Brain microvascular endothelial cell (primary cell): ENCODE data around the gene IFT81.

Experiments
- DNase-seq: peaks from one replicate; pipeline ENCODE4 v3.0.0-alpha.2; 2020
- H3K27ac ChIP-seq: fragments of 250-450 bp; sonication (Bioruptor Pico); 2 replicates; pipeline ENCODE4 v1.5.1; 2020; ENCODE audit warnings: mild to moderate bottlenecking, moderate library complexity
- H3K27me3 ChIP-seq: fragments of 250-450 bp; sonication (Bioruptor Pico); replicated peaks from 2 replicates; pipeline ENCODE4 v1.5.1; 2020; ENCODE audit warnings: mild to moderate bottlenecking
- H3K36me3 ChIP-seq: fragments of 250-450 bp; sonication (Bioruptor Pico); replicated peaks from 2 replicates; pipeline ENCODE4 v1.5.1; 2020; ENCODE audit warnings: mild to moderate bottlenecking
- H3K4me3 ChIP-seq: 2 replicates; pipeline ENCODE4 v1.5.1; 2011; ENCODE audit warnings: low read depth, mild to moderate bottlenecking, control low read depth, low read length, moderate library complexity
- CTCF ChIP-seq: IDR thresholded peaks from 2 replicates; pipeline ENCODE4 v1.5.1; 2011; ENCODE audit warnings: low read depth, mild to moderate bottlenecking, moderate library complexity, low read length, control low read depth, inconsistent platforms; ENCODE audit errors: missing control alignments
- in situ Hi-C: cut with HindIII; loops from 2 replicates; pipeline ENCODE4 v1.10.0; 2017; ENCODE audit warnings: low sequenced_read_pairs, low pct_ligation_motif_present

Gene IFT81

GRCh38 chr12:110135806-110136205 lies 11.6 kb downstream of the IFT81 start:
- Histone ChIP-seq H3K27ac (no peak overlapping the region), H3K27me3 (no peaks in the 10 kb centered on the region), H3K36me3 (peaks cover 46% of the 10 kb centered on the region), H3K4me3 (no peak overlapping the region)
- DNase-seq: no peak
- TF ChIP-seq CTCF: no peak
- in situ Hi-C loops: no loop called here

GRCh38 chr12:110137786-110138185 lies 13.6 kb downstream of the IFT81 start:
- in situ Hi-C loops: no loop called here
- peaks cover 38% of the 10 kb centered on the region for H3K36me3 ChIP-seq
- H3K4me3 ChIP-seq: no peak overlapping the region
- no peaks in the 10 kb centered on the region for H3K27me3 ChIP-seq
- TF ChIP-seq CTCF: no peak
- no peak overlapping the region for H3K27ac ChIP-seq
- no peak for DNase-seq

GRCh38 chr12:110141389-110141788 lies 17.2 kb downstream of the IFT81 start:
- DNase-seq: no peak
- no peaks in the 10 kb centered on the region for H3K27me3 ChIP-seq
- no peak for TF ChIP-seq CTCF
- no peak overlapping the region for H3K4me3 ChIP-seq
- in situ Hi-C loops: no loop called here
- H3K27ac ChIP-seq: no peak overlapping the region
- peaks cover 24% of the 10 kb centered on the region for H3K36me3 ChIP-seq

DNA sequence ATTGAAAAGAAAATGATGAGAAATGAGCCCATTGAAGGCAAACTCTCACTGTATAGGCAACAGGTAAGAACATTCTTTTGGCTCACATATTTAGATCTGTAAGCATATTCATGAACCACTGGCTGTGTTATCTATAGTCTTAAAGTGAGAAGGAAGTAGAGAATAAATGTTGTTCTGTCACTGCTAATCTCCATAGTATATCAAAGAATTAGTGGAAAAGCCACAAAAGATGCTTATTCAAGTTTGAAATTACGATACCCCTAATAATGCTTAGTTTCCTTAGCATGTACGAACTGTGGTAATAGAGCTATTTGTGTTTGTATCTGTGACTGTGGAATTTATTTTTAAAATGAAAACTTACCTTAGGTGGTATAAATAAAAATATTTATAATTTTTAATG lies 22.8 kb downstream of the IFT81 start:
- no peak overlapping the region for H3K27ac ChIP-seq
- in situ Hi-C loops: no loop called here
- H3K4me3 ChIP-seq: no peak overlapping the region
- DNase-seq: no peak
- no peak for TF ChIP-seq CTCF
- H3K27me3 ChIP-seq: no peaks in the 10 kb centered on the region
- H3K36me3 ChIP-seq: peaks cover 11% of the 10 kb centered on the region

GRCh38 chr12:110149086-110149660 lies 25.0 kb downstream of the IFT81 start:
- Histone ChIP-seq H3K4me3 (no peak overlapping the region), H3K27me3 (no peaks in the 10 kb centered on the region), H3K36me3 (peaks cover 14% of the 10 kb centered on the region), H3K27ac (no peak overlapping the region)
- no peak for TF ChIP-seq CTCF
- in situ Hi-C loops: no loop called here
- no peak for DNase-seq

DNA sequence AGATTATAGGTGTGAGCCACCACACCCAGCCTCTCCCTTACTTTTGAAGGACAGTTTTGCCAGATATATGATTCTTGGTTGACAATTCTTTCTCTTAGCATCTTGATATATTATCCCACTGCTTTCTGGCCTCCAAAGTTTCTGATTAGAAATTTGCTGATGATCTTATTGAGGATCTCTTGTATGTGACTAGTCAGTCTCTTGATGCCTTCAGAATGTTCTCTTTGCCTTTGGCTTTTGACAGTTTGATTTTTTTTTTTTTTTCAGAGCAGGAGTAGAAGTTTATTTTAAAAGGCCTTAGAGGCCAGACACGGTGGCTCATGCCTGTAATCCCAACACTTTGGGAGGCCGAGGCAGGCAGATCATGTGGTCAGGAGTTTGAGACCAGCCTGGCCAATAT lies 32.6 kb downstream of the IFT81 start:
- no peak for TF ChIP-seq CTCF
- in situ Hi-C loops: no loop called here
- Histone ChIP-seq H3K36me3 (peaks cover 27% of the 10 kb centered on the region), H3K27ac (no peak overlapping the region), H3K27me3 (no peaks in the 10 kb centered on the region), H3K4me3 (no peak overlapping the region)
- no peak for DNase-seq
